H1 (cell line): ENCODE results near the gene ACSL3. TPM values are rescaled to one million over a fixed set of nuclear protein-coding genes. Genes with fewer than 3 reads are reported as not detected.
A peak's percentile ranks its signal among the peaks of the same experiment; 100 is the strongest.

Experiments
- GTF2F1 ChIP-seq: IDR thresholded peaks from 2 replicates; pipeline ENCODE4 v1.6.1; 2012; ENCODE audit warnings: low read depth, low read length, improper control_type of control experiment, borderline replicate concordance
- TAF7 ChIP-seq: optimal IDR thresholded peaks from 2 replicates; pipeline ENCODE3; 2011; ENCODE audit warnings: low read depth, mild to moderate bottlenecking, inconsistent platforms, low read length, moderate library complexity, borderline replicate concordance
- polyA plus RNA-seq, 7 experiments: library from polyadenylated mRNA; depleted of rRNA in 3 of 7; stranded (reverse) in 5 of 7; unstranded in 2 of 7; fragments of >200 nt in 5 of 7; fragments of 200-250 nt in 2 of 7; gene quantifications; 1 replicate in 5 of 7; 2 replicates in 1 of 7; 4 replicates in 1 of 7; pipeline versions ENCODE4 v1.2.1 to v1.2.3, GENCODE V29; 2011 to 2013; ENCODE audit warnings: missing spikeins in 2 of 7, mixed read lengths in 2 of 7
- total RNA-seq: library from RNA; stranded (reverse); fragmentation: NEBNext Ultra II Directional; extraction: Animal tissue kit (Norgen Biotek cat#: 25700); gene quantifications from 2 replicates; pipeline ENCODE4 v1.2.1, GENCODE V29; 2021
- TF ChIP-seq, protein P1 (sequence below): fragments of 300-600 bp; sonication (generic); IDR thresholded peaks from 2 replicates; pipeline ENCODE4 v1.7.1; 2012; ENCODE audit warnings: low read length, moderate library complexity, mild to moderate bottlenecking, inconsistent platforms; ENCODE audit not compliant: insufficient replicate concordance
- TF ChIP-seq, protein P2 (sequence below): IDR thresholded peaks from 2 replicates; pipeline ENCODE4 v1.6.1; 2011; ENCODE audit warnings: low read depth, mild to moderate bottlenecking, low read length; ENCODE audit not compliant: insufficient read depth

Gene ACSL3
- total and polyA plus RNA-seq, 2 of the 8 experiments (the other 6 are each of a cell fraction or from before 2014, with no cell fraction given), result 37.5 to 98.1 TPM

DNA sequence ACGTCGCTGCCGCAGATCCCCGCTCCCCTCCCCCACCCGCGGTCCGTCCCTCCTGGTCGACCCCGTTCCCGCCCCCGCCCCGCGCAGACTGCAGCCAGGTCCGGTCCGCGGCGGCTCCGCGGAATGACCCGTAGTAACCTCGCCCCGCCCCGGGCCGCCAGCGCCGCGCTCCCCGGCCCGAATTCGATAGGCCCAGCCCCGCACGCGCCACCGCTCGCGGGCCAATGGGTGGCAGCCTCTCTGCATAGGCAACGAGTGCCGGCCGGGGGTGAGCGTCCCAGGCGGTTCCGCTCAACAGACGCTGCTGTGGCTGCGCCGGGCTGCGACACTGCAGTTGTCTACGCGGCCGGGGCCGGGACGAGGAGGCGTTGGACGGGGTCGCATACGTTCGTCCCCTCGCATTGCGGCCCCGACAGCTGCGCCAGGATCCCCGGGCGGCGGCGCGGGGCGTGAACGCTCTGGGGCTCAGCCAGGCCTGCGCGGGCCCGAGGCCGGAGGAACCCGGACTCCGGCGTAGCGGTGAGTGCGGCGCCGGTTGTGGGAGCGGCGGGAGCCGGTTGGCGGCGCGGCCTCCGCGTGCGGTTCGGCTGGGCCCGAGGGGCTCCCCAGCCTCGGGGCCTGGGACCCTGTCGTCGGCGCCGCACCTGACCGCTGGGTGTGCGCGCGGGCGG lies at the start of gene ACSL3 (continued):
- TF ChIP-seq, protein P1, sequence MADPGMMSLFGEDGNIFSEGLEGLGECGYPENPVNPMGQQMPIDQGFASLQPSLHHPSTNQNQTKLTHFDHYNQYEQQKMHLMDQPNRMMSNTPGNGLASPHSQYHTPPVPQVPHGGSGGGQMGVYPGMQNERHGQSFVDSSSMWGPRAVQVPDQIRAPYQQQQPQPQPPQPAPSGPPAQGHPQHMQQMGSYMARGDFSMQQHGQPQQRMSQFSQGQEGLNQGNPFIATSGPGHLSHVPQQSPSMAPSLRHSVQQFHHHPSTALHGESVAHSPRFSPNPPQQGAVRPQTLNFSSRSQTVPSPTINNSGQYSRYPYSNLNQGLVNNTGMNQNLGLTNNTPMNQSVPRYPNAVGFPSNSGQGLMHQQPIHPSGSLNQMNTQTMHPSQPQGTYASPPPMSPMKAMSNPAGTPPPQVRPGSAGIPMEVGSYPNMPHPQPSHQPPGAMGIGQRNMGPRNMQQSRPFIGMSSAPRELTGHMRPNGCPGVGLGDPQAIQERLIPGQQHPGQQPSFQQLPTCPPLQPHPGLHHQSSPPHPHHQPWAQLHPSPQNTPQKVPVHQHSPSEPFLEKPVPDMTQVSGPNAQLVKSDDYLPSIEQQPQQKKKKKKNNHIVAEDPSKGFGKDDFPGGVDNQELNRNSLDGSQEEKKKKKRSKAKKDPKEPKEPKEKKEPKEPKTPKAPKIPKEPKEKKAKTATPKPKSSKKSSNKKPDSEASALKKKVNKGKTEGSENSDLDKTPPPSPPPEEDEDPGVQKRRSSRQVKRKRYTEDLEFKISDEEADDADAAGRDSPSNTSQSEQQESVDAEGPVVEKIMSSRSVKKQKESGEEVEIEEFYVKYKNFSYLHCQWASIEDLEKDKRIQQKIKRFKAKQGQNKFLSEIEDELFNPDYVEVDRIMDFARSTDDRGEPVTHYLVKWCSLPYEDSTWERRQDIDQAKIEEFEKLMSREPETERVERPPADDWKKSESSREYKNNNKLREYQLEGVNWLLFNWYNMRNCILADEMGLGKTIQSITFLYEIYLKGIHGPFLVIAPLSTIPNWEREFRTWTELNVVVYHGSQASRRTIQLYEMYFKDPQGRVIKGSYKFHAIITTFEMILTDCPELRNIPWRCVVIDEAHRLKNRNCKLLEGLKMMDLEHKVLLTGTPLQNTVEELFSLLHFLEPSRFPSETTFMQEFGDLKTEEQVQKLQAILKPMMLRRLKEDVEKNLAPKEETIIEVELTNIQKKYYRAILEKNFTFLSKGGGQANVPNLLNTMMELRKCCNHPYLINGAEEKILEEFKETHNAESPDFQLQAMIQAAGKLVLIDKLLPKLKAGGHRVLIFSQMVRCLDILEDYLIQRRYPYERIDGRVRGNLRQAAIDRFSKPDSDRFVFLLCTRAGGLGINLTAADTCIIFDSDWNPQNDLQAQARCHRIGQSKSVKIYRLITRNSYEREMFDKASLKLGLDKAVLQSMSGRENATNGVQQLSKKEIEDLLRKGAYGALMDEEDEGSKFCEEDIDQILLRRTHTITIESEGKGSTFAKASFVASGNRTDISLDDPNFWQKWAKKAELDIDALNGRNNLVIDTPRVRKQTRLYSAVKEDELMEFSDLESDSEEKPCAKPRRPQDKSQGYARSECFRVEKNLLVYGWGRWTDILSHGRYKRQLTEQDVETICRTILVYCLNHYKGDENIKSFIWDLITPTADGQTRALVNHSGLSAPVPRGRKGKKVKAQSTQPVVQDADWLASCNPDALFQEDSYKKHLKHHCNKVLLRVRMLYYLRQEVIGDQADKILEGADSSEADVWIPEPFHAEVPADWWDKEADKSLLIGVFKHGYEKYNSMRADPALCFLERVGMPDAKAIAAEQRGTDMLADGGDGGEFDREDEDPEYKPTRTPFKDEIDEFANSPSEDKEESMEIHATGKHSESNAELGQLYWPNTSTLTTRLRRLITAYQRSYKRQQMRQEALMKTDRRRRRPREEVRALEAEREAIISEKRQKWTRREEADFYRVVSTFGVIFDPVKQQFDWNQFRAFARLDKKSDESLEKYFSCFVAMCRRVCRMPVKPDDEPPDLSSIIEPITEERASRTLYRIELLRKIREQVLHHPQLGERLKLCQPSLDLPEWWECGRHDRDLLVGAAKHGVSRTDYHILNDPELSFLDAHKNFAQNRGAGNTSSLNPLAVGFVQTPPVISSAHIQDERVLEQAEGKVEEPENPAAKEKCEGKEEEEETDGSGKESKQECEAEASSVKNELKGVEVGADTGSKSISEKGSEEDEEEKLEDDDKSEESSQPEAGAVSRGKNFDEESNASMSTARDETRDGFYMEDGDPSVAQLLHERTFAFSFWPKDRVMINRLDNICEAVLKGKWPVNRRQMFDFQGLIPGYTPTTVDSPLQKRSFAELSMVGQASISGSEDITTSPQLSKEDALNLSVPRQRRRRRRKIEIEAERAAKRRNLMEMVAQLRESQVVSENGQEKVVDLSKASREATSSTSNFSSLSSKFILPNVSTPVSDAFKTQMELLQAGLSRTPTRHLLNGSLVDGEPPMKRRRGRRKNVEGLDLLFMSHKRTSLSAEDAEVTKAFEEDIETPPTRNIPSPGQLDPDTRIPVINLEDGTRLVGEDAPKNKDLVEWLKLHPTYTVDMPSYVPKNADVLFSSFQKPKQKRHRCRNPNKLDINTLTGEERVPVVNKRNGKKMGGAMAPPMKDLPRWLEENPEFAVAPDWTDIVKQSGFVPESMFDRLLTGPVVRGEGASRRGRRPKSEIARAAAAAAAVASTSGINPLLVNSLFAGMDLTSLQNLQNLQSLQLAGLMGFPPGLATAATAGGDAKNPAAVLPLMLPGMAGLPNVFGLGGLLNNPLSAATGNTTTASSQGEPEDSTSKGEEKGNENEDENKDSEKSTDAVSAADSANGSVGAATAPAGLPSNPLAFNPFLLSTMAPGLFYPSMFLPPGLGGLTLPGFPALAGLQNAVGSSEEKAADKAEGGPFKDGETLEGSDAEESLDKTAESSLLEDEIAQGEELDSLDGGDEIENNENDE, result no peak
- TF ChIP-seq, protein P2, sequence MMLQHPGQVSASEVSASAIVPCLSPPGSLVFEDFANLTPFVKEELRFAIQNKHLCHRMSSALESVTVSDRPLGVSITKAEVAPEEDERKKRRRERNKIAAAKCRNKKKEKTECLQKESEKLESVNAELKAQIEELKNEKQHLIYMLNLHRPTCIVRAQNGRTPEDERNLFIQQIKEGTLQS, result peak; percentile 59; the same call in 1 of the 2 replicates
- TF ChIP-seq GTF2F1 (peak; percentile 90), TAF7 (peak; percentile 99)
